Pancreas (tissue), 10 donors: ENCODE measurements around the gene SLC5A11. TPM values are rescaled to one million over a fixed set of nuclear protein-coding genes. Genes with fewer than 3 reads are reported as not detected.
A peak's percentile ranks its signal among the peaks of the same experiment; 100 is the strongest.
"Not testable (repeated sequence)": the region's sequence is repeated elsewhere in the genome, so short reads cannot be mapped to it uniquely, and the experiment has no call there.

Experiments used
- ATAC-seq, 4 donors: fragments of 200-7000 bp; cut with Tn5 transposase; one replicate each; pipeline versions ENCODE4 v1.8.0 to v1.9.1; 2020; ENCODE audit warnings: mild to moderate bottlenecking in 4 of 4, moderate library complexity in 4 of 4
- DNase-seq, 6 donors: peaks; one replicate each; pipeline ENCODE4 v3.0.0-alpha.2; 2020
- FAIRE-seq: peaks from 2 replicates; lab custom pipeline; 2012; peaks lifted over from hg19 to GRCh38; lab: Jason Lieb, UNC
- H3K27ac ChIP-seq, 4 donors: fragments of 200-600 bp; sonication (generic); 1 replicate in 3 of 4; 2 replicates in 1 of 4; pipeline versions ENCODE4 v1.5.0 to v1.8.0; 2020
- H3K27me3 ChIP-seq, 4 donors: fragments of 200-600 bp; one replicate each; pipeline ENCODE4 v1.8.0; 2021
- H3K36me3 ChIP-seq, 3 donors: fragments of 200-600 bp; sonication (generic) in 1 of 3; one replicate each; pipeline versions ENCODE4 v1.5.0 to v1.8.0; 2020 to 2021
- H3K4me1 ChIP-seq, 3 donors: fragments of 200-600 bp; one replicate each; pipeline ENCODE4 v1.8.0; 2021
- H3K4me3 ChIP-seq, 4 donors: fragments of 200-600 bp; sonication (generic) in 2 of 4; one replicate each; pipeline versions ENCODE4 v1.5.0 to v1.8.0; 2020 to 2021
- H3K9me3 ChIP-seq, 4 donors: fragments of 200-600 bp; one replicate each; pipeline ENCODE4 v1.8.0; 2021
- WGBS, 2 donors: extraction: QIAGEN DNeasy Blood & Tissue Kit; methylation state at CpG; one replicate each; pipeline ENCODE4 v1.1.7; 2013; 5-methylcytosine and 5-hydroxymethylcytosine counted together
- intact Hi-C, 3 donors: fragments of 100-400 bp; cut with DNase I; formaldehyde crosslinking; loops; one replicate each; pipeline versions ENCODE4 v1.11.1 to v1.14.2; 2022
- polyA plus RNA-seq, 2 donors: library from polyadenylated mRNA; stranded (reverse); fragments of 200-250 nt; gene quantifications; one replicate each; pipeline ENCODE4 v1.2.3, GENCODE V29; 2013
- total RNA-seq, 6 donors: library from RNA; stranded (reverse); fragmentation: NEBNext Ultra II Directional in 4 of 6; extraction: Animal tissue kit (Norgen Biotek cat#: 25700) in 4 of 6; gene quantifications; one replicate each; pipeline versions ENCODE4 v1.2.1 to v1.2.4, GENCODE V29; 2021 to 2023
- TF ChIP-seq, protein P1 (sequence below), 4 donors: fragments of 200-600 bp; sonication (generic) in 3 of 4; IDR thresholded peaks; one replicate each; pipeline versions ENCODE4 v1.5.0 to v1.8.0; 2021; ENCODE audit warnings: antibody characterized with exemption in 4 of 4
- donor health status: healthy with polysubstance abuse.
- donor health status: DM: no; HTN: no; CAD: no; lungs with moderate emphysema.
- donor health status: DM: no; HTN: no; CAD: no.
- donor health status: control.
- donor health status: control.
- donor health status: Bipolar disorder and iron deficiency.
- donor health status: DM: yes; HTN: yes; CAD: no.
- donor health status: DM: no; HTN: no; CAD: no.
- donor health status: DM: no; HTN: no; CAD: no.
- donor health status: DM: yes; HTN: yes; CAD: no.

Gene SLC5A11
- total and polyA plus RNA-seq, 8 donors = 0.08 to 1.0 (median 0.25) TPM; not detected in 2

DNA sequence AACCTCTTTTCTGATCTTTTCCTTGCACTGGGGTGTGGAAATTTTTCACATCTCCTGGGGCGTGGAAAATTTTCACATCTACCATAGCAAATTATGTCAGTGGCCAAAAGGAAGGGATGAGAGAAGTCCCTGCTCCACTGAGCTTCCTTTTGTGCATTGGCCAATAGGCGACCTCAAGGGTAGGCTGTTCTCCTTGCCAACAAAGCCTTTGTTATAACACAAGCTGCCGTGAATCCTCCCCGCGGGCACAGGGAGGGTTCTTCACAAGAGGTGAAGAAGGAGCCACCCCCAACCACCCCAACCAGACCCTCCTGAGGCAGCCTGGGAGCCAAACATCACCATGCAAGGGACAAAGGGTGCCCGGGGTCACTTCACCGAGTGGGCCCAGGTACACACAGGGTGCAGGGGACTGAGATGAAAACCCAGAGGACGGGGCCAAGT is 6.5 kb downstream of the SLC5A11 start:
- TF ChIP-seq, protein P1, sequence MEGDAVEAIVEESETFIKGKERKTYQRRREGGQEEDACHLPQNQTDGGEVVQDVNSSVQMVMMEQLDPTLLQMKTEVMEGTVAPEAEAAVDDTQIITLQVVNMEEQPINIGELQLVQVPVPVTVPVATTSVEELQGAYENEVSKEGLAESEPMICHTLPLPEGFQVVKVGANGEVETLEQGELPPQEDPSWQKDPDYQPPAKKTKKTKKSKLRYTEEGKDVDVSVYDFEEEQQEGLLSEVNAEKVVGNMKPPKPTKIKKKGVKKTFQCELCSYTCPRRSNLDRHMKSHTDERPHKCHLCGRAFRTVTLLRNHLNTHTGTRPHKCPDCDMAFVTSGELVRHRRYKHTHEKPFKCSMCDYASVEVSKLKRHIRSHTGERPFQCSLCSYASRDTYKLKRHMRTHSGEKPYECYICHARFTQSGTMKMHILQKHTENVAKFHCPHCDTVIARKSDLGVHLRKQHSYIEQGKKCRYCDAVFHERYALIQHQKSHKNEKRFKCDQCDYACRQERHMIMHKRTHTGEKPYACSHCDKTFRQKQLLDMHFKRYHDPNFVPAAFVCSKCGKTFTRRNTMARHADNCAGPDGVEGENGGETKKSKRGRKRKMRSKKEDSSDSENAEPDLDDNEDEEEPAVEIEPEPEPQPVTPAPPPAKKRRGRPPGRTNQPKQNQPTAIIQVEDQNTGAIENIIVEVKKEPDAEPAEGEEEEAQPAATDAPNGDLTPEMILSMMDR (IDR thresholded peaks at IDR 0.05) = no peak
- 67 to 77% methylated on average over 8 of the region's 8 CpGs for WGBS, 2 donors
- Histone ChIP-seq H3K9me3 (no peaks in the 10 kb centered on the region), H3K36me3 (no peaks in the 10 kb centered on the region), H3K4me3 (no peak overlapping the region), H3K27ac (no peak overlapping the region), H3K27me3 (no peaks in the 10 kb centered on the region), H3K4me1 (no peaks in the 10 kb centered on the region)
- ATAC-seq (no peak), FAIRE-seq (no peak), DNase-seq (no peak)
- intact Hi-C loops = no loop called here

DNA sequence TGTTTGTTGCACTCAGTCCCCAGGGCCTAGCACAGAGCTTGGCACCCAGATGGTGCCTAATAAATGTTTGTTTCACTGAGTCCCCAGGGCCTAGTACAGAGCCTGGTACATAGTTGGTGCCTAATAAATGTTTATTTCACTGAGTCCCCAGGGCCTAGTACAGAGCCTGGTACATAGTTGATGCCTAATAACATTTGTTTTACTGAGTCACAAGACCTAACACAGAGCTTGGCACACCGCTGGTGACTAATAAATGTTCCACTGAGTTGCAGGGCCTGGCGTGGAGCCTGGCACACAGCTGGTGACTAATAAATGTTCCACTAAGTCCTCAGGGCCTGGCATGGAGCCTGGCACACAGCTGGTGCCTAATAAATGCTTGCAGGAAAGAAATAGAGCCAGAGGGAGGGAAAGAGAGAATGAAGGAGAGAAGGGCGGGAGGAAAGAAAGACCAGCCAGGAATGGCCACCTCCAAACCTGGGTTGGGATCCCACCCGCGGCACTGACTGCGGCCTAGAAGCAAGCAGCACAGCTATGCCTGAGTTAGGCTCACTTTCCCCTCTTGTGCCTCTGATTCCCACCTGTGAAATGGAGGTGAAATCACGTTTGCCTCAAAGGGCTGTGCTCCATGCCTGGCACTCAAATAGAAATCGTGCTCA is 7.5 kb downstream of the SLC5A11 start:
- WGBS, 2 donors = 77 to 80% methylated on average over 8 of the region's 8 CpGs
- no peaks in the 10 kb centered on the region for H3K9me3 ChIP-seq
- H3K4me3 ChIP-seq = no peak overlapping the region
- DNase-seq (no peak), FAIRE-seq (no peak), ATAC-seq (no peak)
- intact Hi-C loops = no loop called here
- no peaks in the 10 kb centered on the region for H3K4me1 ChIP-seq
- no peaks in the 10 kb centered on the region for H3K27me3 ChIP-seq
- TF ChIP-seq, protein P1 (IDR thresholded peaks at IDR 0.05) = no peak
- H3K27ac ChIP-seq = no peak overlapping the region
- no peaks in the 10 kb centered on the region for H3K36me3 ChIP-seq

DNA sequence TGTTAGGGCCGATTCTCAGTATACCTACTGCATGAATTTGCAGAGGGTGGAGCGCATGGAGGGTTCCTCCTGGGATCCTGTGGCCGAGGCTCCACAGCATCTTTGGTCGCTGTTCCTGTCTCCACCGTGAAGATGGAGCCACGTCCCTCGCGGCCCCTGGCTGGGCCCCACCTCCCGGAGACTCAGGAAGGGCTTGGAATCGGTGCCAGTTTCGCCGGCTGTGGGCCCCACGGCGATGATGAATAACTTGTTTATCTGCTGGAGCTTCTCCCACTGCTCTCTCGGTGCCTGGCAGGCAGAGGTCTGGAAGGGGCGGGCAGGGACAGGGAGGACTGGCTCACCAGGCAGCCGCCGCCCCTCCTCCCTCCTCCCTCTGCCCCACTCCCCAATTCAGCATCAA is 8.1 kb downstream of the SLC5A11 start:
- H3K9me3 ChIP-seq = no peaks in the 10 kb centered on the region
- no peaks in the 10 kb centered on the region for H3K4me1 ChIP-seq
- FAIRE-seq (no peak), ATAC-seq (peak in 3 of 4 donors; percentile 30 to 61 (median 35)), DNase-seq (no peak)
- no peak overlapping the region for H3K27ac ChIP-seq
- H3K4me3 ChIP-seq = no peak overlapping the region
- 26 to 32% methylated on average over 18 of the region's 18 CpGs for WGBS, 2 donors
- H3K27me3 ChIP-seq = no peaks in the 10 kb centered on the region
- TF ChIP-seq, protein P1 (IDR thresholded peaks at IDR 0.05) = no peak
- H3K36me3 ChIP-seq = no peaks in the 10 kb centered on the region
- intact Hi-C loops = no loop called here

DNA sequence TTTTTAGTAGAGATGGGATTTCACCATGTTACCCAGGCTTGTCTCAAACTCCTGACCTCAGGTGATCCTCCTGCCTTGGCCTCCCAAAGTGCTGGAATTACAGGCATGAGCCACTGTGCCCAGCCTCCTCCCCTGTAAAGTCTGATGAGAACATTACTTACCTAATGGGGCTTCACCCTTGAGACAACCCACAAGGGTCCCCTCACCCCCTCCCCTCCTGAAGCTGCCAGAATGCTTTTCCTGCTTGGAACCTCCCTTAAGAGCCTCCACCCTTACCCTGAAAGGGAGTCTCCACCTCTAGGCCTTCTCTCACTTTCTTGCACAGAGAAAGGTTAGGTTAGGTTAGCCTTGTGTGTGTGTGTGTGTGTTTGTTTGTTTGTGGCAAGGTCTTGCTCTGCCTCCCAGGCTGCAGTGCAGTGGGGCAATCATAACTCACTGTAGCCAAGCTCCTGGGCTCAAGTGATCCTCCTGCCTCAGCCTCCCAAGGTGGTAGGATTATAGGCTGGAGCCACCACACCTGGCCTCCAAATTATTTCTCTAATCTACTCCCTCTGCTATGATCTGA is 8.9 kb downstream of the SLC5A11 start:
- no peak for ATAC-seq
- TF ChIP-seq, protein P1 (IDR thresholded peaks at IDR 0.05) = no peak
- no peaks in the 10 kb centered on the region for H3K9me3 ChIP-seq

DNA sequence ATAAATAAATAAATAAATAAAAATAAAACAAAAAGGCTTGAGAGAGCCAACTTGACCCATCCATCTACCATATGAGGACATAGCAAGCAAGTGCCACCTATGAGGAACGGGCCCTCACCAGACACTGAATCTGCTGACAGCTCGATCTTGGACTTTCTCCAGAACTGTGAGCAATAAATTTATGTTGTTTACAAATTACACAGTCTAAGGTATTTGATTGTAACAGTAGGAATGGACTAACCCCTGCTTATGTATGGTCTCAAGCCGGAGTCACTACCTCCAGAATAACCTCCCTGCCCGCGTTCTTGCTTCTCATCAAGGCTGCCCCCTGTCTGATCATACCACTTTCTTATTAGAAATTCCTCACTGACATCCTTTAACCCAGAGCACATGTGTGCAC is 9.9 kb downstream of the SLC5A11 start:
- Histone ChIP-seq H3K36me3 (no peaks in the 10 kb centered on the region), H3K9me3 (no peaks in the 10 kb centered on the region), H3K27ac (no peak overlapping the region), H3K4me3 (no peak overlapping the region), H3K27me3 (no peaks in the 10 kb centered on the region), H3K4me1 (no peaks in the 10 kb centered on the region)
- TF ChIP-seq, protein P1 (IDR thresholded peaks at IDR 0.05) = no peak
- ATAC-seq (no peak), FAIRE-seq (no peak), DNase-seq (no peak)
- WGBS, 2 donors = 77 to 79% methylated on average over 5 of the region's 5 CpGs
- intact Hi-C loops = no loop called here

More for the DNA sequence above, 8.9 kb downstream of the SLC5A11 start:
- FAIRE-seq = no peak
- no peaks in the 10 kb centered on the region for H3K4me1 ChIP-seq
- DNase-seq = no peak
- no peaks in the 10 kb centered on the region for H3K36me3 ChIP-seq
- H3K27ac ChIP-seq = no peak overlapping the region
- intact Hi-C loops = no loop called here
- H3K27me3 ChIP-seq = no peaks in the 10 kb centered on the region
- H3K4me3 ChIP-seq = no peak overlapping the region

DNA sequence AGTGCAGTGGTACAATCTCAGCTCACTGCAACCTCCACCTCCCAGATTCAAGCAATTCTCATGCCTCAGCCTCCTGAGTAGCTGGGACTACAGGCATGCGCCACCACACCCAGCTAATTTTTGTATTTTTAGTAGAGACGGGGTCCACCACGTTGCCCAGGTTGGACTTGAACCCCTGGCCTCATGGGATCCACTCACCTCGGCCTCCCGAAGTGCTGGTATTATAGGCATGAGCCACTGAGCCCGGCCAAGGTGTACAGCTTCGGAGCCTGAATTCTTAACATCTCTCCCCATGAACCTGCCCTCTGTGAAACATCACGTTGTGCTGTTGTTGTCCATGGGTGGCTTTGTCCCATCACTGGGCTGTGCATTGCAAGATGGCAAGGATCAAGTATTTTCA is 11.1 kb downstream of the SLC5A11 start:
- DNase-seq, ATAC-seq, H3K4me1 ChIP-seq, H3K36me3 ChIP-seq, intact Hi-C loops, H3K27ac ChIP-seq, H3K27me3 ChIP-seq, H3K4me3 ChIP-seq, FAIRE-seq, H3K9me3 ChIP-seq: not testable (repeated sequence)
- 74 to 75% methylated on average over 8 of the region's 8 CpGs for WGBS, 2 donors
